Activated CD4-positive, alpha-beta T cell treated with anti-CD3 and anti-CD28 coated beads, Interleukin-2, amount 50 U/mL, for 1 hour (primary cell): ENCODE data around the gene SF3B1.
"Not testable (repeated sequence)": the region's sequence is repeated elsewhere in the genome, so short reads cannot be mapped to it uniquely, and the experiment has no call there.

ENCODE experiments used
- DNase-seq: peaks from one replicate; pipeline ENCODE4 v3.0.0-alpha.2; 2020

The SF3B1 gene

DNA sequence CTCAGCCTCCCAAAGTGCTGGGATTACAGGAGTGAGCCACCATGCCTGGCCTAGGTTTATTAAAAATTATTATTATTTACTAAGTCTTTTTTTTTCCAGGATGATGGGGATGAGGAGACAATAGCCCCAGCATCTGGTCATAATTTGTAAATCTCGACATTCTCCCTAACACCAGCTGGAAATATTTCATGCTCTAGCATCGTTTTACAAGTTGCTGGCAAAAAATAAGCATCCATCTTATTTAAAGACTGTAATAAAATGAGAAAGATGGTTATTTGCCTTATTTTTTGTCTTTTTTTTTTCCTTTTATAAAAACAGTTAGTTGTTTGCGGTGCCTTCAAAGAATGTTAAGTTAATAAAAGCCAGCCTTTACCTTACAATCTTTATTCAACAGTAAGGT is 56.7 kb downstream of the SF3B1 start:
- no peak for DNase-seq

DNA sequence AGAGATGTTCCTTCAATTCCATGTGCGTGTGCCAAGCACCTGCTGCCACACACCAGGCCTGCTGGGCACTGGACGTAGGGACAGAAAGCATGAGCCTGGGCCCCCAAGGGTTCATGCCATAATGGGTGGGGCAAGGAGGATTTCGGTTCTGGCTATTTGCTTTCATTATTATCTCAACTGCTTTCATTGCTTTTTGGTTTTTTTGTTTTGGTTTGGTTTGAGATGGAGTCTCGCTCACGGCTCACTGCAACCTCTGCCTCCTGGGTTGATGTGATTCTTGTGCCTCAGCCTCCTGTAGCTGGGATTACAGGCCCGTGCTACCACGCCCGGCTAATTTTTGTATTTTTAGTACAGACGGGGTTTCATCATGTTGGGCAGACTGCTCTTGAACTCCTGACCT is 57.2 kb downstream of the SF3B1 start:
- no peak for DNase-seq

DNA sequence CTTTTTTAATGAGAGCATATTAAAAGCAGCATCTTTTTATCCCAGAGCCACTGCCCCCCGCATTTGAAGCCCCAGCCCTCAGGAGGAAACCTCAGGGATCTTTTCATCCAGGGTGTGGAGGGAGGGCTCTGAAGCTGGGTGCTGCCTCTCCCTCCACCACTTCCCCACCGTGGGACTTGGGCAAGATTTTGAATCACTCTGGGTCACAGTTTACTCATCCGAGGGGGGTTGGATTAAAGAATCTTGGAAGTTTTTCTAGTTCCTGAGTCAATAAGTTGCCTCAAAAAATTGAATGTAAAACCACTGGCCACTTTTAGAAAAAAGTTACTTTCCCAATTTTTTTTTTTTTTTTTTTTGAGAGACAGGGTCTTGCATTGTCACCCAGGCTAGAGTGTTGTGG is 62.2 kb downstream of the SF3B1 start:
- DNase-seq, result no peak

DNA sequence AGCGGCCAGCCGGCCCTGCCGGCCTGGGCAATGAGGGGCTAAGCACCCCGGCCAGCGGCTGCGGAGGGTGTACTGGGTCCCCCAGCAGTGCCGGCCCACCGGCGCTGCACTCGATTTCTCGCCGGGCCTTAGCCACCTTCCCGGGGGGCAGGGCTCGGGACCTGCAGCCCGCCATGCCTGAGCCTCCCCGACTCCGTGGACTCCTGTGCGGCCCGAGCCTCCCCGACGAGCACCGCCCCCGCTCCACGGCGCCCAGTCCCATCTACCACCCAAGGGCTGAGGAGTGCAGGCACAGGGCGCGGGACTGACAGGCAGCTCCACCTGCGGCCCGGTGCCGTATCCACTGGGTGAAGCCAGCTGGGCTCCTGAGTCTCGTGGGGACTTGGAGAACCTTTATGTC is 64.2 kb downstream of the SF3B1 start:
- DNase-seq, result not testable (repeated sequence)

DNA sequence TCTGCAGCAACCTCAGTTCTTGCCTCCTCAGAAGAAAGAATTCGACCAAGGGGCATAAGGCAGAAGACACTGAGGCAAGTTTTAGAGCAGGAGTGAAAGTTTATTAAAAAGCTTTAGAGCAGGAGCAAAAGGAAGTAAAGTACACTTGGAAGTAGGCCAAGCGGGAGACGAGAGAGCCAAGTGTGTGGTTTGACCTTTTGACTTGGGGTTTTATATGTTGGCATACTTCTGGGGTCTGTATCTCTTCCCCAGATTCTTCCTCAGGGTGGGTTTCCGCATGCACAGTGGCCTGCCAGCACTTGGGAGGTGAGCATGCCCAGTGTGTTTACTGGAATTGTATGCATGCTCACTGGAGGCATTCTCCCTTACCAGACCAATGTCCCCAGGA is 64.9 kb downstream of the SF3B1 start:
- no peak for DNase-seq

DNA sequence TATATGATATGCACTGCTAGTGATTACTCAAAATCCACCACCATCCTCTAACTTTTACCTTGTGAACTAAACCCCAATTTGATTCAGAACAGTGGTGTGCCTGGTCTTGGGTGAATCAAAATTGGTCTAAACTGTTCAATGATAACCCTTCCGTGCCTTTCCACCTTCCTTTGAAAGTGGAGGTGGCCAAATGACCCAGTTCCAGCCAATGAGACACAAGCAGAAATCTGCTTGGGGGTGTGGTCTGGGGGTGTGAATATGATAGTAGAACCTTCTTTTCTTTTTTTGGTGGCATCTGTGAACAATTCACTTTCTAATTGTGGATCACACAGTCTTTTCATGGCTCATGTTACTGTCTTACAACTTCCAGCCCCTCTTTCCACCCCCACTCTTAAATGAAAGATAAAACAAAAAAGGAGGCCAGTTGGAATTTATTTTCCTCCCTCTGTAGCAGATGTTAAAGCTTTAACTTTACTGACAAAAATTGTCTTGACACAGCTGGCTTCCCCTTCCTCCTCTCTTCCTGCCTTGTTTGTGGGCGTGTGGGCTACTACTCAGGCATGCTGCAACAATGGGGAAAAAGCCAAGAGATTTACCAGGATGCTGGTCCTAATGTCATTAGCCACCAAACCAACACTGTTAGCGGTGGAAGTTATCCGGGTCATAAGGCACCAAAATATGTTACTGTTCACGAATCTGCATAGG is 65.4 kb downstream of the SF3B1 start:
- no peak for DNase-seq

DNA sequence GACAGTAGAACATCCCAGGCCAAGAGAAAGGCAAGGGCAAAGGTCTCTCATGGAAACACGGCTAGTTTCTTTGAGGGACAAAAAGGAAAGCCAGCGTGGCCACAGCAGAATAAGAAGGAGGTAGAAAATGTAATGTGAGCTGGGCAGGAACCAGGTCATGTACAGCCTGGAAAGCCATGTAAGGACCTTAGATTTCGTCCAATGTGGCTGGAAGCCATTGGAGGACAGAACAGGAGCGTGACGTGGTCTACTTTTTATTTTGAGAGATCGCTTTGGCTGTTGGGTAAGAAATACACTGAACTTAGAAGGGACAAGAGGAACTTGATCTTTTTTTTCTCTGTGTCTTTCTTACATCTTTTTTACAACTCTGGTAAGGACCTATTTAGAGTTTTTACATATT is 66.4 kb downstream of the SF3B1 start:
- no peak for DNase-seq

DNA sequence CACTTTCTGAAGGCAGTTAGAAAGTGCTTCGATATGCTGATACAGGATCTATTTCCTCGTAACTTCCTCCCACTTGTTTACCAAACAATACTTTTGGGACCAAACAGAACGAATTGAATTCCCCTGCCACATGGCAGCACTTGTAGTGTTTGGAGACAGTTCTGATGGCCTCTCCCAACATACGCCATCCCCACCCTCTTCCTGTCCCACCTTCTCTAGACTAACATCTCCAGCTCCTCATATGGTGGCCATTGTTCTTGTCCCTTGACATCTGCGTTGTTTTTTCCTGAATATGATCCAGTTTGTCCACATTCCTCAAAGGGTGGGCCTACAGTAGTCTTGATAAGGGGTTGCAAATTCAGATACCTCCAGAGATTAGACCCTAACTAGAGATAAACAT is 70.8 kb downstream of the SF3B1 start:
- no peak for DNase-seq

DNA sequence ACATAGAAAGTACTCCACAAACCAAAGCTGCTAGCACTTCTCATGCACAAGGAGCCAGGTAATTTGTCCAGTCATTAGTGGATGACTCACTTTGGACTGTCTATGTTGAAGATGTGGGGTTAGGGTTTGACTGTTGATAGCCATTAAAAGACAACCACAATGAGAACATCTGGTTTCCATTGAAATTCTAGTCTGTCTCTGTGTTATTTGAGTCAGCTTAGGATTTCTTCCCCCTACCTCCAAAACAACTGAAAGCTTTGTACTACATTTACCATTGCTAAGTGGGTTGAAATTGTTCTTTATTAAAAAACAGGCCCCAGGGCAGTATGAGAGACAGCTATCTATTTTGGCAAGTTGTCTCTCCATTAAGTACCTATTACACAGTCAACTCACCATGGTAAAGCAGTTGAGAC is 74.1 kb downstream of the SF3B1 start:
- DNase-seq, result no peak

DNA sequence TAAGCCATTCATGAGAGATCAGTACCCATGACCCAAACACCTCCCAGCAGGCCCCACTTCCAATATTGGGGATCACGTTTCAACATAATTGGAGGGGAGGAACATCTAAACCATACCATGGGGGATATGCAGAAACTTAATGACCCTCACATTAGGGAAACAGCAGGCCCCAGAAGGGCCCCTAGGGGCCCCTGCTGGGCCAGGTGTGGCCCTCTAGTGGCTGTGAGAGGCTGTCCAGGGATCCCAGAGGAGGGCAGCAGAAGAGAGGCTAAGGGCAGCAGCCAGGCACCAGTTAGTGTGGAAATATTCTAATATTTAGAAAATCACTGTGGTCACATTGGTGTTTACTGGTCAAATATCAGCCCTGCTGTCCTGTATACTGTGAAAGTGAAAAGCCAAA is 75.0 kb downstream of the SF3B1 start:
- DNase-seq, result no peak

DNA sequence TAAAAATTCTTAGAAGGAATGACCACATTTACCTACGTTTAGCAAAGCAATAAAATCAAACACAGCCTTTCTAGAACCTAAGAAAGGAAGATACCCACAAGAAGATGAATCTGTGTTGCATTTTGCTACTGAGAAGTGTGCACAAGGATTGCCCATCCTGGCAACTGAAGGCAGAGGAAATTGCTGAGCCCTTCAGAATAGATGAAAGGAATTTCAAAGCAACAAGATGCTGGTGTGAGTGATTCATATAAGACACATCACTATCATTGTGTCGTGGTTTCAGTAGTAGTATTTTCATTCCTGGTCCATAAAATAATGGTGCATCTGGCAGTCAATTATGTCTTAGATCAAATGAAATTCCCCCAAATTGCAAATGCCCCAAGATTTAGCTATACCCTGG is 75.9 kb downstream of the SF3B1 start:
- no peak for DNase-seq

DNA sequence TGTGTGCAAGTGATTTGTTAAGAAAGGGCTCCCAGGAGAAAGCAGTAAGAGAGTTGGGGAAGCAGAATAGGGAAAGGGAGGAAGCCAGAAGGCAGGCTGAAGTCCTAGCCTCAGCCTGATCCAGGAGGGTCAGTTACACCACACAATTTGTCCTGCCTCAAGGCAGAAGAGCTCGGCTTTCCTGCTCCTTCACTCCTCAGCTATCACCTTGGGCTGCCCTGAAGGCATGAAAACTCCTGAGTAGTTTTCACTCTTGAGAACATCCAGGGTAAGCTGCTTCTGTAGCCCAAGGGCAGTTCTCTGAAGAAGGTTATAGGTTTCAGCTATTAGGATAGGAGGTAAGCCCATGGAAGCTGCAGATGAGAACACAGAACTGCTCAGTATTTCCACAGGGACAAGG is 76.8 kb downstream of the SF3B1 start:
- no peak for DNase-seq

DNA sequence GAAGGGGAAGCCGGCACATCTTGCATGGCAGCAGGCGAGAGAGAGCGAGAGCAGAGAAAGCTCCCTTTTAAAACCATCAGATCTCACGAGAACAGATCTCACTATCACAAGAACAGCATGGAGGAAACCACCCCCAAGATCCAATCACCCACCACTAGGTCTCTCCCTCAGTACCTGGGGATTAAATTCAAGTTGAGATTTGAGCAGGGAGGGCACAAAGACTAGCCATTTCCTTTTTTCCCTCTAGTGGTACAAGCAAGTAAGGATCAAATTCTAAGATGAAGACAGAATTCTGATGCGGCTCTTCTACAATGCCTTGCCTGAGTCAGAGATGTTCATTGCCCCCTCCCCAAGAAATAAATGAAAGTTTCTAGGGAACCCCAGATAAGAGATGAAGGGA is 78.7 kb downstream of the SF3B1 start:
- DNase-seq, result no peak

DNA sequence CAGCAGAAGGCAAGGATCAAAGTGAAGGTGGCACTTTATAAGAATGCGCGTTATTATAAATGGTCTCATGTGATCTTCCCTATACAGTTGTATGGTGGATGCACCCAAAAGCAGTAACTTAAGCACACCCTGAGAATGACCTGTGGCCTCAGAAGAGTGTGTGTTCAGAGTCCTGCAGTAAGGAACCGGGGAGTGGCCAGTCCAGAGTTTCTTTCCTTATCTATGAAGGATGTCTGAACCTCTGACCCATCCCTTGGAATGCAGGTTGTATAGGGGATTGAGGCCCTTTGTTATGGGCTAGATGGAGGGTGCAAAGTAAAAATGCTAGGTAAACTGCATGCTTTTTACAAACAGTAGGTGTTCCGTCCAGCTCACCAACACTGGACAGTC is 80.7 kb downstream of the SF3B1 start:
- DNase-seq, result no peak

DNA sequence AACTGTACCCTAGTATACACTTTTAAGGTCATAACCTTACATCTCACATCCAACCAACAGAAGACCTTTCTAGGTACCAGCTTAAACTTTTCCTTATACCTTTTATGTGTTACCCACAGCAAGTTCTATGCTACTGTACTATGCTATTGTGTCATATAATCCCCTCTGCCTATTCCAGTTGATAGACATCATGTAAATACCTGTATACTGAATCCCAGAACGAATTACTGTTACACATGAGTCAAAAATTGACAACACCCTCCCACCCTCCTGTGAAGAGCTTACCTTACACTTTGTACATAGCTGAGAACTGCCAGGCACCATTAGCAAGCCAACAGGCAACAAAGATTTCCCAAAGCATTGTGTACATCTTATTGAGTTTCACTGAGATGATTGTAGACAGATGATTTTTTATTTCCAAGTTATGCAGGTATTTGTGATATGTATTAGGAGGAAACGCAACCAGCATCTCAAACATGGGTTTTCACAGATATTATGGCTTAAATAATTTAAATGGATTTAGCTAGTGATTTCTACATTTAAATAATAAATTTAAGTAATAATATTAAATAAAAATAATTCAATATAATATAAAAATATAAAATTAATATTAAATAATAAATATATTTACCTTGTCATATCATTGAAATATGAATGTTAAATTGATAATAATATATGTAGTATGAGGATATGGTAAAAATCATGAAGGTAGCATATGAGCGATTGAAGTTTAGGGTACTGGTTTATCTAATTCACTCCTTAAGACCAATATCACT is 81.2 kb downstream of the SF3B1 start:
- no peak for DNase-seq

DNA sequence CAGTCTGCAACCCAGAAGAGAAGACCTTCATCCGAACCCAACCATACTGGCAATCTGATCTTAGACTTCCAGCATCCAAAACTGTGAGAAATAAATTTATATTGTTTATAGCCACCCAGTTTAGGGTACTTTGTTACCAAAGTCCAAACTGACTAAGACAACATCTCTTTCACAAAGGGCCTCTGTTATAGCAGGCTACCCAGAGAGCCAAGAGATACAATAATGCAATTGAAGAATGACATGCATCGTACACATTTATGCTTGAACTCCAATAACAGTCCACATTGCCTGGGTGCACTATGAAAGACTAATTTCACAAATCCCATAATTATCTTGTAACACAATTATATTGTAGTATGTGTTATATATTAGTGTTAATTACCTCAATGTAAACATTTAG is 85.1 kb downstream of the SF3B1 start:
- no peak for DNase-seq

DNA sequence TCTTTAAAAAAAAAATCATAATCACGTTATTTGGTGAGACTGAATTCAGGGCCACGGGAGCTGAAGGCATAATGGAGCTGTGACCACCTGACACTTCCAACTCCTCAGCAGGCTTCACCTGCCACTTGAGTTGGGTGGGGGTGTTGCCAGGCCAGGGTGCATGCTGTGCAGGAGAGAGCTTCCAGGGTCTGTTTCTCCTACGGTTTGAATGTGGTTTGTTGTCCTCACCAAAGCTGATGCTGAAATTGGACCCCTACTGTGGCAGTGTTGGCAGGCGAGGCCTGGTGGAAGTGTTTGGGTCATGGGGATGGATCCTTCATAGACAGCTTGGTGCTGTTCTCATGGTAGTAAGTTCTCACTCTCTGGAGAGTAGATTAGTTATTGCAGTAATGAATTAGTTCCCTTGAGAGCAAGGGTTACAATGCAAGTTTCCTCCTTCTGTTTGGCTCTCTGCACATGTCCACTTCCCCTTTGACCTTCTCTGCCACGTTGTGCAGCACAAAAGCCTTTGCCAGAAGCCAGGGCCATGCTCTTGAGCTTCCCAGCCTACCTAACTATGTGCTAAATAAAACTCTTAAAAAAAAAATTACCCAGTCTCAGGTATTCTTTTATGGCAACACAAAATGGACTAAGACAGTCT is 86.0 kb downstream of the SF3B1 start:
- no peak for DNase-seq

DNA sequence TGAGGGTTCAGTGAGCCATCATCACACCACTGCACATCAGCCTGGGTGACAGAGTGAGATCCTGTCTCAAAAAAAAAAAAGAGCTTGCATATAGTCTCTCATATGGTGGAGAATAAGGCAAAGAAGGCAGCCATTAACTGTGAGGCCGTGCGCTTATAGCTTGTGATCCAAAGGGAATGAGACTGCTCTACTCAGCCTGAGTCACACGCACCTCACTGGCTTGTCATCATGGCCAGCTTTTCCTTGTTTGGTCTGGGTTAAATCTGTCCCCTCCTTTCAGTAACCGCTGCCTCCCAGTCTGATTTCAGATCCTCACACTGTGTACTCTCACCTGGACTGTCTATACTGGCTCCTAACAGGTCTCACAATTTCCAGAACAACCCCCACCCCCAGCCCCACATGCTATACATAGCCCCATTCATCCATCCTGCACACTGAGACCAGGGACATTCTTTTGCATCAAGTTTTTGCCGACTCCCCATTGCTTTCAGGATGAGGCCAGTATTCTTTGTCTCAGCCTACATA is 88.9 kb downstream of the SF3B1 start:
- no peak for DNase-seq

DNA sequence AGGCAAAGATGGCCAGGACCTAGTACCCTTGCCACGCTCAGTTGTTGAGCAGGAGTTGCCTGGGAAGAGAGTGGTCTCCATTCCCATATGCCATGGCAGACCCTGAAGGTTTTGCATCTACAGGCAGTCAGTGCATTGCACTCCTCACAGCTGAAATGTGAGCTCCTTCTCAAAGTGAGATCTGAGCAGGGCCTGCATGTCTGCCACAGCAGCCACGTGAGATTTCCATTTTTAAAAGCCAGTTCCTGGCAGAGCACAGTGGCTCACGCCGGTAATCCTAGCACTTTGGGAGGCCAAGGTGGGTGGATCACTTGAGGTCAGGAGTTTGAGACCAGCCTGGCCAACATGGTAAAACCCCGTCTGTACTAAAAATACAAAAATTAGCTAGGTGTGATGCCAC is 90.9 kb downstream of the SF3B1 start:
- DNase-seq, result not testable (repeated sequence)

DNA sequence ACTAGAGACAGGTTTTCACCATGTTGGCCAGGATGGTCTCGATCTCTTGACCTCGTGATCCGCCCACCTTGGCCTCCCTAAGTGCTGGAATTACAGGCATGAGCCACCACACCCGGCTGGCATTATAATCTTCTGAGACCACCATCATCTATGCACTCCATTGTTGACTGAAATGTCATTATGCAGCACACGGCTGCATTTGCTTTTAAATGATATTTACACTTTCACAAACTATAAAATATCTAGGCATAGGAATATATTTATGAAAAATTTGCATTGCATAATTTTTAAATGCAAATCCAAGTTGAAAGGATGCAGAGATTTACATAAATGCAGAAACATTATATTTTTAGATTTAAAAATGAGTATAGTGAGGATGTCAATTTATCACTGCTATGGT is 94.2 kb downstream of the SF3B1 start:
- DNase-seq, result no peak
